ENCODE measurements around the gene EPHA2.

The EPHA2 gene

DNA sequence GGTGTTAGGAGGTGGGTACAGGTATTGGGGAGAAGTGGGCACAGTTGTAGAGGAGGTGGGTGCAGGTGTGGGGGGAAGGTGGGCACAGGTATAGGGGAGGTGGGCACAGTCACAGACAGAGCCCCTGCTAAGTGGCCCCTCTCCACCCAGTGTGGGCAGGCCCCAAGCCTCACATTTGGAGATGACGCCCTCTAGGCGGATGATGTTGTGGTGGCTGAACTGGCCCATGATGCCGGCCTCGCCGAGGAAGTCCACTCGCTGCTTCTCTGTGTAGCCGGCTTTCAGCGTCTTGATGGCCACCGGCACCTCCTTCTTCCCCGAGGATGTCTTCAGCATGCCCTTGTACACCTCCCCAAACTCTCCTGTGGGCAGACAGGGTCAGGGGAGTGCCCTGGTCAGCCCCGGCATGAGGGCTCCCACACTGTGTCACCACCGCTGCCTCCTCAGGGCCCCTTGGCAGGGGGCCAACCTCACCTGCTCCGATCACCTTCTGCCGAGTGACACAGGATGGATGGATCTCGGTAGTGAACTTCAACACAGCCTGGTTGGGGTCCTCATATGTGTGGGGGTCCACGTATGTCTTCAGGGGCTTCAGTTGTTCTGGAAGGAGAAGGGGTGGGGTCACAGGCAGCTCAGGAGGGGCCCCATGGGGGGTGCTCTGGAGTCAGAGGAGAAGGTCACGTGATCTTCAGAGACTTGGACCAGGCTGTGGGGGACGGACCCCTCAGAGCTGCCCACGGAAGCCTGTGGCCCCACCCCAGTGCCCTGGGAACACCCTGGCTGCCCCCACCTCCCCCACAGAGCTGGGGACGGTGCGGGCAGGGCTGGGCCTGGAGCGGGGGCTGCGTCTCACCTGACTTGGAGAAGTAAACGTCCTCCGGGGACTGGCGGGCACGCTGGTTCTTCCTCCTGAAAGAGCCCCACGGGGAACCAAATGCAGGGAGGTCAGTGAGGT, 22.6 kb downstream of the EPHA2 start:
- no peak for DNase-seq

DNA sequence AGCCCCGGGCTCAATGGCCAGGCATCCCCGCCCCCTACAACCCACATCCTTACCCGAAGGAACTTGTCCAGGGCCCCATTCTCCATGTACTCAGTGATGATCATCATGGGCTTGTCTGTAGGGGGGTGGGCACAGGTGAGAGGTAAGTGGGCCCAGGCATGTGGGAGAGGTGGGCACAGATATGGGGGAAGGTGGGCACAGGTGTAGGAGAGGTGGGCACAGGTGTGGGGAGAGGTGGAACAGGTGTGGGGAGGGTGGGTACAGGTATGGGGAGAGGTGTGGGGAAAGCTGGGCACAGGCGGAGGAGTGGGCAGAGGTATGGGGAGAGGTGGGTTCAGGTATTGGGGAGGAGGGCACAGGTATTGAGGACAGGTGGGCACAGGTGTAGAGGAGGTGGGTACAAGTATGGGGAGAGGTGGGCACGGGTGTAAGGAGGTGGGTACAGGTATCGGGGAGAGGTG, 23.5 kb downstream of the EPHA2 start:
- DNase-seq, result no peak

DNA sequence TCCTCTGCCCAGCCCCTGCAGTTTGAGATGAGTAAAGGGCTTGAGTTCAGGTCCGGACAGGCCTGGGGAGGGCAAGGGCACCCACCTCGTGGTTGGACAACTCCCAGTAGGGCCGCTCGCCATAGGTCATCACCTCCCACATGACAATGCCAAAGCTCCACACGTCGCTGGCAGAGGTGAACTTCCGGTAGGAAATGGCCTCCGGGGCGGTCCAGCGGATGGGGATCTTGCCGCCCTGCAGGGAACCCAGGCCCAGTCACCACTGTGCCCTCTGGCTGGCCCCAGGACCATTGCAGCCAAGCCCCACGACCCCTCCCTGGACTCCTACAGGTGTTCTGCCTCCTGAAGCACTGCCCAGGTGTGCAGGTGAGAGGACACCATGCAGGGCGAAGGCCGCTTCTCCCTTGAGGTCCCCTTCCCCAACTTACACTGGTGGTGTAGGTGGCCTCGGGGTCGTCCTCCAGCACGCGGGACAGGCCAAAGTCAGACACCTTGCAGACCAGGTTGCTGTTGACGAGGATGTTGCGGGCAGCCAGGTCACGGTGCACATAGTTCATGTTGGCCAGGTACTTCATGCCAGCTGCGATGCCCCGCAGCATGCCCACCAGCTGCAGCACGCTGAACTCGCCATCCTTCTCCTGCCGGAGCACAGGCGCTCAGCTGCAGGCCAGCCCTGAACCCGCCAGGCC, 24.1 kb downstream of the EPHA2 start:
- no peak for DNase-seq

DNA sequence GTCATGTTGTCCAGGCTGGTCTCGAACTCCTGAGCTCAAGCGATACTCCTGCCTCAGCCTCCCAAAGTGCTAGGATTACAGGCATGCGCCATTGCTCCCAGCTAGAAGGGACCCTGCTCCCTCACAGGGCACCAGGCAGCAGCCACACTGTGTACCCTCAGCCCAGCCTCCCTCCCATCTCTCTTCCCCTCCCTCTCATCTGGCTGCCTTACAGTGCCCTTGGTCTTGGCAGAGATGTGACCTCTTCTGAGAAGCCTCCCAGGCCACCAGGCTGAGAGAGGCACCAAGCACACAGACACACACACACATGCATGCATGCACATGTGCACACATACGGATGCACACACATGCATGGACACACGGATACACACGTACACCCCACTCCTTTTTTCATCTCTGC, 25.0 kb downstream of the EPHA2 start:
- no peak for DNase-seq

DNA sequence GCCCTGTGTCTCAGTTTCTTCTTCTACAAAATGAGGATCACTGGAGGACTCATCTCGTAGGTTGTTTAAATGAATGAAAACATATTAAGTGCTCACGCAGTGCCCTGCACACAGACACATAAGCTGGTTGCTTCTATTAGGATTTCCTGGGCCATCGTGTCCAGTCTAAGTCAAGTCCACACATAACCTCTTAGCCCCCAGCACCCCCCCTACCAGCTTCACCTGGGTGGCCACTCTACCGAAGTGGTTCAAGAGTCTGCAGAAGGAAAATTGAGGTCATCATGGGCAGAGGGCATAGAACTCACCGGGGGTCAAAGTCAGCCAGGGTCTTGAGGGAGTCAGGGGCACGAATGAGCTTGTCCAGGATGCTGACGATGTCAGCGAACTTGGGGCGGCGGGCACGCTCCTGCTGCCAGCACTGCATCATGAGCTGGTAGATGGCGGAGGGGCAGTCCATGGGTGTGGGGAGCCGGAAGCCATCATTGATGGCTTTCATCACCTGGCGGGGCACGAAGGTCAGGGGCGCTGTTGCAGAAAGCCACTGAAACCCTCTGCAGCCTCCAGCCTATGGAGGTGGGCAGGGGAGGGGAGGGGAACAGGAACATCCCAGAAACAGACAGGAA, 25.8 kb downstream of the EPHA2 start:
- DNase-seq, result no peak

DNA sequence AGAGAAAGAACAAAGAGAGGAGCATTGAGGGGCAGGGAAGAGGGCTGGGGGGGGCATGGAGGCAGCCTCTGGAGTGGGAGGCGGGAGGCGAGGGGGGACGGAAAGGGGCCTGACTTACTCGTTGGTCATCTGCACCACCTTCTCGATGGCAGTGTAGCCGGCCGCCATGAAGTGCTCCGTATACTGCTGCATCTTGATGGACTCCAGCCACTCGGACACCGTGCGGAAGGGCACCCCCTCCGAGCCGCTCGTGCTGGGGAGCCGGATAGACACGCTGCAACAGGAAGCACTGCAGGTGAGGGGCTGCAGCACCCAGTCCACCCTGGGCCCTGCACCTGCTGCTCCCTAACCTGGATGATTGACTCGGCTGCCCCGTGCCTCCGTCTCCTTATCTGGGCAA, 26.6 kb downstream of the EPHA2 start:
- no peak for DNase-seq

DNA sequence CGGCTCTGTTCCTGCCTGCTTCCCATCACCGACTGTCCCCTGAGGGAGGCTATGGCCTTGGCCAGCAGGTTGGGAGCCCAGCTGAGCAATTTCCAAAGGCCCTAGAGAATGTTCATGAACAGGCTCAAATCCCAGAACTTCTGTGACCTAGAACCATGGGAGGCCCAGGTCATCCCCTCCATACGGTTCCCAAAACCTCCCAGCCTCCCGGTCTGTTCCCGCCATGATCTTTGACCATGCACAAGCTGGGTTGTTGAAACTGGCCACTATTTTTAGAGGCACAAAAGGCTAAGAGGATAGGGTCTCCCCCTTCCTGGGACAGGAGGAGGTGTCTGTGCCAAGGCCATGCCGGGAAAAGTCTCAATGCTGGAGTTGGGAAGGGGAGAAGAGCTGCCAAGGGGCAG, 27.5 kb downstream of the EPHA2 start:
- DNase-seq, result no peak

DNA sequence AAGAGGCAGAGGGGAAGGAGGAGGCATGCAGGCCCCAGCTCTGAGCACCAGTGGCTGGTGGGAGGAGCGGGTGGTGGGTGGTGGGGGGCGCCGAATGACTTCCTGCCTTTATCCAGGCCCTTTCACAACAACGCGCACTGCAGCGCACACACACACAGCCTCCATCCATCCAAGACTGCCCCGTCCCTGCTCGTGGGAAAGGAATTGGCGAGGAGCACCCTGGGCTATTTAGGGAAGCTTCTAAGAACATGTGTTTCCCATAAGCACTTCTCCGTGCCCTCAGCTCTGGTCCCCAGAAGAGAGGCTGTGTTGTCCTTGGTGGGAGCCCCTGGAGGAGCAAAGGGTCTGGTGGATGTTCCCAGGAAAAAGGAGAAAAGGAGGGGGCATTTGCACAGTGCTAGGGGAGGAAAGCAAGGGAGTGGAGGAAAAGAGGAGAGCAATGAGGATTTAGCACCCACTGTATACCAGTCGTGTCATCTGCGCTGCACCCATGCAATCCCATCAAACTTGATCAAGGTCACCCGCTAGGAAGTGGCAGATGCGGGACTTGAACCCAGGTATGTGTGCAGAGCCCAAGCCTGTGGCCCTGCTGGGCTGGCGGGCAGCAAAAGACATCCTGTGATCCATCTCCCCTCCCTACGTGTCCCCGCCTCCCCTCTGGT, 28.1 kb downstream of the EPHA2 start:
- no peak for DNase-seq

DNA sequence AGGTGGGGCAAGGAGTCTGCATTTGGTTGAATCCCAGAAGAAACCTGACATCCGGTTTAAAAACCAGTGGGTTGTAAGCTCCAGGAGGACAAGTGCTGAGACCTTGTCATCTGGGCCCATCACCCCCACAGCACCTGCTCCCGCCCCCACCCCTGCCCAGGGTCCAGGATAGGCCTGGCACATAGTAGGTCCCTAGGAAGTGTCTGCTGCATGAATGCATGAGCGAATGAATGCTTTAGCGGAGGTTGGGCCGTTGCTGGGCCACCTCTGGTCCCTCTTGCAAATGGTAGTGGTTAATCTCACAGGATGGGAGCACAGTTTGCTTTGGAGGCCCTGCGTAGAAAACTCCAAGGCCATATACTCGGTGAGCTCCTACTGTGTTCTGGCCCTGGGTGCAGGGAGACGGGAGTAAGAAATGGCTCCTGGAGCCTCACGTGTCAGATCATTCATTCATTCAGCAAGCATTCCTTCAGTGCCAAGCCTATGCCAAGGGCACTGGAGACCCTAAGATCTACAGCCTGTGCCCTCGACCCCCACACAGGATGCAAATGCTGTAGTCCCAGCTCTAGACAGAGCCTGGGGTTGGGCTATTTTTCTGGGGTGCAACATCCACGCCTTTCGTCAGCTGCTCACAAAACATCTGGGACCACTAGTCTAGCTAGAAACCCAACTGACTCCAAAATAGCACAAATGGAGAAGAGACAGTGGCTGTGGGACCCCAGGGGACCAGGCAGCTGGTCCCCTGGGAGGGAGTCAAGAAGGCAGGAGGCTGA, 28.9 kb downstream of the EPHA2 start:
- no peak for DNase-seq

DNA sequence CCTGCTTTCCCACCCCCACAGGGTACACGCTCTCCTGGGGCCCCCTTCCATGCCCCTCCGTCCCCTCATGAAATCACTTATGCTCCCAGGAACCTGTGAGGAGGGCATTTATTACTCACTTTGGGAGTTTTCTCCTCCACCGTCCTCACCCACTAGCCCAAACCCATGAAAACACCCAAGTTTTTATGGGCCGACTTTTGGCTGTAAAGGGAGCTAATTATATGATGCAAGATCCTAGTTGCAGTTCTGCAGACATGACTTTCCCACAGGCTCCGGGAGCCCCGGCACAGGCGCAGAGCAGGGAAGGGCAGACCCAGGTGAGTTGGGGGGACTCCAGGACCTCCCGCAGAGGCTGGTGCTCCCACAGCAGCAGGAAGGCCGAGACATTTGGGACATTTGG, 29.7 kb downstream of the EPHA2 start:
- no peak for DNase-seq

DNA sequence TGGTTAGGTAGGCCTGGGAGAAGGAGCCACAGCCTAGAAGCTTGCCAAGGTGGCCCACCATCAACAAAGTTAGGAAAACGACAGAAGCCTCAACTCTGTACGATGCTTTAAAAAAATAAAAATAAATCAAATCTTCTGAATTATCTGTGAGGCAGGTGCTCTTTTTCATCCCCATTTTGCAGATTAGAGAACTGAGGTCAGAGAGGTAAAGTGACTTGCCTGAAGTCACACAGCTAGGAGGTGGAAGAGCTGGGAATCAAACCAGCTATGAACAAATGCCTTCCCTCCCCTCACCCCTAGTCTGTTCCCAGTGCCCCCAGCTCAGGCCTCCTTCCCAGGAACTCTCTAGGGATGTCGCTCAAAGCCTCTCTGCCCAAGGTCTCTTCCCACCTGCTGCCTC, 30.4 kb downstream of the EPHA2 start:
- DNase-seq, result no peak

DNA sequence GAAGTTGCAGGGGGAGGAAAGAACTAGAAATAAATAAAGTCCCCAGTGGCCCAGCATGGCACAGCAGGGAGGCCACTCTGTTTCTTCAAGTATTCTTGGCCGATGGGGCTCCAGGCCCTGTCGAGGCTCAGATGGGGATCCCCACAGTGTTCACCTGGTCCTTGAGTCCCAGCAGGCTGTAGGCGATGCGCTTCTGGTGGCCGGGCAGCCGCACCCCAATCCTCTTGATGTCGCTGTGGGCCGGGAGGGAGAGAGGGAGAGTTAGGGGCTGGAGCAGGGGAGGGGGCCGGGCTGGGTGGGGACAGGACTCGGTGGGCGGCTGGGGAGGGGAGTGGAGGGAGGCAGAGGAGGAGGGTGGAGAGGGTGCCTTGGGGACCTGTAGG, 30.8 kb downstream of the EPHA2 start:
- no peak for DNase-seq

DNA sequence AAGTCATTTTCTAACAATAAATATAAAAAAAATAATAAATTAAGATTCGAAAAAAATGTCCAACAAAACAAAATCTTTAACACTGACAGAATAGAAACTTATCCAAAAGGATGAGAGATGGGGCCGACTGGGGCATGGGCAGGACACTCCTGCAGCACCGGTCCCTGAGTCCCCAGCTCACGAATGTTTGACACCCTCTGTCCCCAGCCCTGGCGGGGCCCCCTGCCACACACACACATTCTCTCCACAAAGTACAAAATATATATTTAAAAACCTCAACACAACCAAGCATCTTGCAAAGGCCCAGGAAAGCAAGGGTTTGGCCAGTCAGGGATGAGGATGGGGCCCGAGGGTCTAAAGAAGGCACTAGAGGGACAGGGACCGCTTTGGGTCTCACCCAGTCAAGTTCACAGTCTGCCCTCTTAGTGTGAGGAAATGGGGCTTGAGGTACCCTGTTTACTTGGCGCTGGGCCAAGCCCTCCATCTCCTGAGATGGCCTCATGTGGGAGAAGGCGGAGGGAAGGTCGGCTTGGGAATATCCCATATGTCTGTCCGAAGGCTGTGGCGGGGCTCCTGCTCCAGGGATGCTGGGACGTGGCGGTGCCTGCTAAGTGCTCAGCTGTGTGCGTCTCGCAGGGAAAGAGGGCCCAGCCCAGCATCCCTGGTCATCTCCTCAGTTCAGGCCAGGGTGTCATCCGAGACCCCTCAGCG, 31.3 kb downstream of the EPHA2 start:
- no peak for DNase-seq

DNA sequence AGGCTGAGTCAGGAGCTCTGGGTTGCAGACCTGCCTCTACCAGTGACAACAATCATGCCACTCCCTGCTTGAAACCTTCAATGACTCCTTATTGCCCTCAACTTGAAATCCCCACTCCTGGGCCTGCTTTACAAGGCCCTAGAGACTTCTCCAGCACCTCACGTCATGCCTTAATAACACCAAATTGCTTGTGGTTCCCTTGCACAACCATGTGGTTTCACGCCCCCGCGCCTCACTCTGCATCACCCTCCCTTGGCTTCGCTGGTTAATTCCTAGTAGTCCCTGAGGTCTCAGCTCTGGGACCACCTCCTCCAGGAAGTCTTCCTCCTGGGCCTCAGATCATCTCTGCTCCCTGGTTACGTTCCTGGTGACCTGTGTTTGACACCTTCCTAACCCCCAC, 33.0 kb downstream of the EPHA2 start:
- DNase-seq, result no peak

DNA sequence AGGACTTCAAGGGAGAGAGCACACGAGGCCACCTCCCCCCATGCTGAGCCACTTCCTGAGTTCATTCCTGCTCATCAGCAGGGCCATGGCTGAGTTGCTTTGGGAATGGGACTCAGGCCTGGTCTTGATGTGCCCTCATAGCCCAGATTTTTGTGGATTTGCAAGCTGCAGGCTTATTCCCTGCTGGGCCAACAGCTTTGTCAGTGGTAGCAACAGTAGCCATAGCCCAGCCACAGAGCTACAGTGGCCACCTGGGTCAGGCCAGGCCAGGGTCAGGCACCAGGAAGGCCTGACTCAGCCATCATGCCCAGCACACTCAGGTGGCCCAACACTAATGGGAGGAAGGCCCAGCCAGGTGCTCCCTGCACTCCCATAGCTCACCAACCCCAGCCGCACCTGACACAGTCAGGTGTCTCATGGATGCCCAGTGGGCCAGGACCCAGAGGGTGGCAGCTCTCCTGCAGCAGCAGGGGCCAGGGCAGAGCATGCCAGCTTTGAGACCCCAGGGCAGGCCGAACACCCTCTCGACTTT, 33.5 kb downstream of the EPHA2 start:
- no peak for DNase-seq

DNA sequence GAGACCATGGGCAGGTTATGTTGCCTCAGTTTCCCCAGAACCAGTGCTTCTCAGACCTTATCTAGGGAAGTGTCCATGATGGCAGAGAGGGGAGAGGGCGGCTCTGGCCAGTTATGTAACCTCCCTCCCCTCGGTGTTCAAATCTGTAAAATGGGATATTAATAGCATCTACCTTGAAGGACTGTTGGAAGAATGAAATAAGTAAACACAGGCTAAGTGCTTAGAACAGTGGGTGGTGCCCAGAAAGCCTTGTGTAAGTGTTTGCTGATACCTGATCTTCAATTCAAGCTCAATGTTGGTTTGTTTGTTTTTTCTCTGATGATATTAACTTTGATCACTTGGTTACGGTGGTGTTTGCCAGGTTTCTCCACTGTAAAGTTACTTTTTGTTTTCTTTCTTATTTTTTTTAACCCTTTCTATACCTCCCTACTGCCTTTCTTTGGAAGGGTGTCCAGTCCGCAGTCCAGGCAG, 34.9 kb downstream of the EPHA2 start:
- peak; percentile 23 for DNase-seq

DNA sequence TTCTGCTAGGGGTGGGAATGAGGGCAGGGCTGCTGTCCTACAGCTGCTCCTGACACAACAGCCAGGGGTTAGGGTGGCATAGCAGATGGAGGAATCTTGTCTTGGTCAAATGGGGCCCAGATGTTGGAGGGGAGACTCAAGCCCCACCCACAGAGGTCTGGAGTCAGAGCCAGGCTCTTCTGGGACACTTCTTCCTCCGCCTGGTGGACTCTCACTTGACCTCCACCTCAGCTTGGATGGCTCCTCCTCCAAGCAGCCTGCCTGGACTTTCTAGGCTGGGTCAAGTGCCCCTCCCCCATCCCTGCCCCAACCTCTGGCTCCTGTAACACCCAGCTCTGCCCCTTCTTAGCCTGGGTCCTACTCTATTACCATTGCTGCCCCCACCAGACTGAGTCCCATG, 35.5 kb downstream of the EPHA2 start:
- DNase-seq, result no peak

DNA sequence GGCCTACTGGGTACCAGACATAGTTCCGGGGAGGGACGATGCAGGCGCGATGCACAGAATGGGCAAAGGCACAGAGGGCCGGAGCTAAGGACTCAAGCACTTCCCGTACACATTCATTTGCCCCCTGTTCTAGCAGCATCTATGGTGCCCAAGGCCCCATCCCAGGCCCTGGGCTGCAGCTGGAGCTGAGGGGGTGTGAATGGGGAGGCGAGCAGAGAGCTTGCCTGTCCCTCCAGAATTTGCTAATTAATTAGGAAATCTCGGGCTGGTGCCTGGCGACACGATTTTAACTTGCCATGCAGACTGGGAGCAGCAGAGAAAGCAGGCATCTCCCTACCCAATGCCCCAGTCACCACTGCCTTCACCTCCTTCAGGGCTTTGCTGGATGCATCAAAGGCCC, 35.9 kb downstream of the EPHA2 start:
- DNase-seq, result no peak

DNA sequence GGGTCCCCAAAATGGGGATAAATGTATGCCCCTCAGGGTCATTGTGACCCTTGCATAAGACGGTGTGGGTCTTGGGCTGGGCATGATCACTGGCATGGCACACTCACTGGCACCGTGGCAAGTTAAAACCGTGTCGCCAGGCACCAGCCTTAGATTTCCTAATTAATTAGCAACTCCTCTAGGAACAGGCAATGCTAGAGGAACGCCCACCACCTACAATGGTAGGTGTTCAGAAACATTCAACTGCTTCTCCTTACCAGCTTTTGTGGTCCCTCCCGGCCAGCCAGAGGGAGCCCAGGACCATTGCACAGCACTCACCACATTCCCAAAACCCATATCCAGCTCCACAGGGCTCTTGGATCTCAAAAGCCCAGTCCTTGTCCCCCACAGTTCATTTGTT, 36.4 kb downstream of the EPHA2 start:
- no peak for DNase-seq

DNA sequence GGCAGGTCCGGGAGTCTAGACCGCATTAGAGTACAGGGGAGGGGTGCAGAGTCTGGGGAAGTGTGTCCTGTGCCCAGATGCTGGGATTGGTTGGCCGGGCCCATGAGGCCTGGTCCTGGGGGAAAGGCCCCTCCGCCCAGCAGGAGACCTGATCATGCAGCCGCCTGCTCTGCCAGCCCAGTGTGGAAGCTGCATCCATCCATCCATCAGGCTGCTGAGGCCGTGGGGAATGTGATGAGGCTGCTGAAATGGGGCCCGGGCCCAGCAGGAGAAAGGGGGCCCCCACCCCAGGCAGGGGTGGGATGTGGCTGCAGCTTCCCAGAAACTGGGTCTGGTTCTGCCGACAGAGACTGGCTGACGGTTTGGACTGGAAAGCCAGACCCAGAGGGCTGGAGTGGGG, 37.2 kb downstream of the EPHA2 start:
- DNase-seq, result no peak

DNA sequence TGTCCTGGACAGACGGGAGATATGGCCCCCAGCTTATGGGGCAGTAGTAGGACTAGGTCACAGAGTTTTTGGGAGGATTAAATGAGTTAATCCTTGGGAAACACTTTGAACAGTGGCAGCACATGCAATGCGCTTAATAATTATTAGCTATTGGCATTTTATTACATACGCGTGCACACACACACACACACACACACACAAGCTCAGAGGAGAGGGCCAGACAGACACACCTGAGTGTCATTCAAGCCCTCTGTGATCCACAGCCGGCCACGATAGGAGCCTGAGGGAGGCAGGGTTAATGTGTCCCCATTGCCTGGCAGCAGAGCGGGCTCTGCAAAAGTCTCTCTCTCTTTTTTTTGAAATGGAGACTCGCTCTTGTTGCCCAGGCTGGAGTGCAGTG, 37.9 kb downstream of the EPHA2 start:
- no peak for DNase-seq
